OCI-LY3 (cell line): ENCODE results near the gene PEMT.

ENCODE experiments used
- H2AFZ ChIP-seq: fragments of 200-600, 300-600 bp; shearing (Covaris generic); 2 replicates; pipeline ENCODE4 v1.6.0; 2014; ENCODE audit warnings: antibody characterized with exemption, low read depth, low read length
- H3K27ac ChIP-seq: fragments of 200-600, 300-600 bp; sonication (generic); 2 replicates; pipeline ENCODE4 v1.5.1; 2014; ENCODE audit warnings: mild to moderate bottlenecking, low read length, moderate library complexity, mixed read lengths
- H3K27me3 ChIP-seq: fragments of 200-600, 300-600 bp; sonication (generic); 2 replicates; pipeline ENCODE4 v1.6.1; 2014; ENCODE audit warnings: low read depth, low read length, mixed read lengths
- H3K36me3 ChIP-seq: fragments of 200-600, 300-600 bp; sonication (generic); replicated peaks from 2 replicates; pipeline ENCODE3; 2014; ENCODE audit warnings: low read depth, low read length, mixed read lengths
- H3K4me1 ChIP-seq: fragments of 300-600, 200-600 bp; sonication (generic); 2 replicates; pipeline ENCODE4 v1.6.1; 2014; ENCODE audit warnings: low read length, mixed read lengths
- H3K4me2 ChIP-seq: fragments of 200-600, 300-600 bp; sonication (generic); 2 replicates; pipeline ENCODE4 v1.6.1; 2014; ENCODE audit warnings: low read length, mixed read lengths
- H3K4me3 ChIP-seq: fragments of 300-600, 200-600 bp; sonication (generic); 2 replicates; pipeline ENCODE4 v1.5.1; 2014; ENCODE audit warnings: antibody characterized with exemption, mild to moderate bottlenecking, low read length, moderate library complexity
- H3K79me2 ChIP-seq: fragments of 300-600, 200-600 bp; shearing (Covaris generic); 2 replicates; pipeline ENCODE4 v1.6.1; 2014; ENCODE audit warnings: mild to moderate bottlenecking, low read length, mixed read lengths
- H3K9ac ChIP-seq: fragments of 300-600, 200-600 bp; shearing (Covaris generic); 2 replicates; pipeline ENCODE4 v1.6.0; 2014; ENCODE audit warnings: mild to moderate bottlenecking, low read length, moderate library complexity
- H3K9me3 ChIP-seq: fragments of 200-600, 300-600 bp; shearing (Covaris generic); 2 replicates; pipeline ENCODE4 v1.6.1; 2014; ENCODE audit warnings: low read length, mixed read lengths; ENCODE audit not compliant: insufficient read depth
- H4K20me1 ChIP-seq: fragments of 200-600, 300-600 bp; sonication (generic); 2 replicates; pipeline ENCODE4 v1.6.1; 2016; ENCODE audit warnings: low read length, mixed read lengths; ENCODE audit not compliant: insufficient read depth
- EZH2phosphoT487 ChIP-seq: fragments of 200-600 bp; shearing (Covaris generic); IDR thresholded peaks from 2 replicates; pipeline ENCODE4 v1.6.1; 2018; ENCODE audit warnings: antibody characterized with exemption, mixed run types, low read depth
- TF ChIP-seq, protein P1 (sequence below): fragments of 200-600, 300-600 bp; sonication (generic); IDR thresholded peaks from 2 replicates; pipeline ENCODE4 v1.5.1; 2014; ENCODE audit warnings: antibody characterized with exemption, low read length, low read depth

Gene PEMT

DNA sequence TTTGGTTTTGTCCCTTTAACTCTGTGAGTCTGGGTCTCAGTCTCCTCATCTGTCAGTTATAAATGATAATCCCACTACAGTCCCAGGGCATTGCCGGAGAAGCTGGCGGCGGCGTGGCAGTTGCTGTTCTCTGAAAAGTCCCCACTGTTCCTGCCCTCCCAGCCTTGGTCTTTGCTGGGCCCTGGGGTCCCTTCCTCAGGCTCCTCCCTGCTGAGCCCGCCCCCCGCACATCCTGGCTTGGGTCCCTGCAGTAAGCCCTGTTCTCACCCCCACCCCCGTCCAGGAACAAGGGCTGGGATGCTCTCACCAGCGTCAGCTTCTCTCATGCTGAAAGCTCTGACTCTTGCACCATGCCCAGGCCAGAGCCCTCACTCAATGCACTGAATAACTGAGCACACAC lies 35.3 kb upstream of the PEMT start:
- no peaks in the 10 kb centered on the region for H3K27me3 ChIP-seq
- H3K4me1 ChIP-seq: no peaks in the 10 kb centered on the region
- no peaks in the 10 kb centered on the region for H3K9me3 ChIP-seq
- no peak overlapping the region for H2AFZ ChIP-seq
- no peaks in the 10 kb centered on the region for H3K36me3 ChIP-seq
- H3K4me3 ChIP-seq: no peak overlapping the region
- no peaks in the 10 kb centered on the region for H4K20me1 ChIP-seq
- no peak overlapping the region for H3K9ac ChIP-seq
- no peak for TF ChIP-seq EZH2phosphoT487
- TF ChIP-seq, protein P1, sequence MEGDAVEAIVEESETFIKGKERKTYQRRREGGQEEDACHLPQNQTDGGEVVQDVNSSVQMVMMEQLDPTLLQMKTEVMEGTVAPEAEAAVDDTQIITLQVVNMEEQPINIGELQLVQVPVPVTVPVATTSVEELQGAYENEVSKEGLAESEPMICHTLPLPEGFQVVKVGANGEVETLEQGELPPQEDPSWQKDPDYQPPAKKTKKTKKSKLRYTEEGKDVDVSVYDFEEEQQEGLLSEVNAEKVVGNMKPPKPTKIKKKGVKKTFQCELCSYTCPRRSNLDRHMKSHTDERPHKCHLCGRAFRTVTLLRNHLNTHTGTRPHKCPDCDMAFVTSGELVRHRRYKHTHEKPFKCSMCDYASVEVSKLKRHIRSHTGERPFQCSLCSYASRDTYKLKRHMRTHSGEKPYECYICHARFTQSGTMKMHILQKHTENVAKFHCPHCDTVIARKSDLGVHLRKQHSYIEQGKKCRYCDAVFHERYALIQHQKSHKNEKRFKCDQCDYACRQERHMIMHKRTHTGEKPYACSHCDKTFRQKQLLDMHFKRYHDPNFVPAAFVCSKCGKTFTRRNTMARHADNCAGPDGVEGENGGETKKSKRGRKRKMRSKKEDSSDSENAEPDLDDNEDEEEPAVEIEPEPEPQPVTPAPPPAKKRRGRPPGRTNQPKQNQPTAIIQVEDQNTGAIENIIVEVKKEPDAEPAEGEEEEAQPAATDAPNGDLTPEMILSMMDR: no peak
- no peak overlapping the region for H3K4me2 ChIP-seq
- no peak overlapping the region for H3K27ac ChIP-seq
- H3K79me2 ChIP-seq: no peaks in the 10 kb centered on the region

GRCh38 chr17:17626151-17626805 lies 34.8 kb upstream of the PEMT start:
- H3K27me3 ChIP-seq: no peaks in the 10 kb centered on the region
- H3K79me2 ChIP-seq: no peaks in the 10 kb centered on the region
- H4K20me1 ChIP-seq: no peaks in the 10 kb centered on the region
- H3K4me3 ChIP-seq: no peak overlapping the region
- no peak overlapping the region for H3K27ac ChIP-seq
- no peak overlapping the region for H2AFZ ChIP-seq
- H3K4me2 ChIP-seq: no peak overlapping the region
- no peaks in the 10 kb centered on the region for H3K4me1 ChIP-seq
- no peaks in the 10 kb centered on the region for H3K36me3 ChIP-seq
- no peak for TF ChIP-seq EZH2phosphoT487
- TF ChIP-seq, protein P1: no peak
- H3K9me3 ChIP-seq: no peaks in the 10 kb centered on the region
- no peak overlapping the region for H3K9ac ChIP-seq

GRCh38 chr17:17624741-17625140 lies 33.2 kb upstream of the PEMT start:
- TF ChIP-seq, protein P1: no peak
- Histone ChIP-seq H3K27me3 (no peaks in the 10 kb centered on the region), H3K36me3 (no peaks in the 10 kb centered on the region), H3K4me3 (no peak overlapping the region), H2AFZ (no peak overlapping the region), H3K9me3 (no peaks in the 10 kb centered on the region), H3K79me2 (no peaks in the 10 kb centered on the region), H4K20me1 (no peaks in the 10 kb centered on the region), H3K27ac (no peak overlapping the region), H3K4me1 (no peaks in the 10 kb centered on the region), H3K9ac (no peak overlapping the region), H3K4me2 (no peak overlapping the region)

GRCh38 chr17:17623904-17624303 lies 32.4 kb upstream of the PEMT start:
- no peak overlapping the region for H3K4me2 ChIP-seq
- H4K20me1 ChIP-seq: no peaks in the 10 kb centered on the region
- H3K36me3 ChIP-seq: no peaks in the 10 kb centered on the region
- no peaks in the 10 kb centered on the region for H3K27me3 ChIP-seq
- H3K9me3 ChIP-seq: no peaks in the 10 kb centered on the region
- no peak for TF ChIP-seq EZH2phosphoT487
- TF ChIP-seq, protein P1: no peak
- no peak overlapping the region for H3K9ac ChIP-seq
- H3K4me1 ChIP-seq: no peaks in the 10 kb centered on the region
- H3K27ac ChIP-seq: no peak overlapping the region
- no peak overlapping the region for H3K4me3 ChIP-seq
- no peaks in the 10 kb centered on the region for H3K79me2 ChIP-seq
- no peak overlapping the region for H2AFZ ChIP-seq
